ENCODE results near the gene PKD1.

Gene PKD1

DNA sequence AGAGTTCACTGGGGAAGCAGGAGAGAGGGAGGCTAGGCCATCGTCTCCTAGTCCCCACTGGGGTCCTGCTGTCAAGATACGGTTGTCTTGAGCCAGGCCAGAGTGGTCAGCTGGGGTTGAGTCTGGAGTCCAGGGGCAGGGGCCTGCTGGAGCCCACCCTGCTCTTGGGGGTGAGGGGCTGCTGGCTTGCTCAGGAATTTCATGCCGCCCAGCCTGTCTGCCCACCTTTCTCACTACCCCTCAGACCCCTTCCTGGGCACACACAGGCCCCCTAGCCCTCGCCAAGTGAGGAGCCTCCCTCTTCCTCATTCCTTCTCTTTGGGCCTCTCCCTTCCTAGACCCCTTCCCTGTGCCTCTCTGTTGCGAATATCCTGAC, 21.1 kb upstream of the PKD1 start:
- H3K4me3 ChIP-seq (ENCODE audit: low read depth, low read length) = peak overlapping the region; percentile 94
- TF ChIP-seq POLR2A (IDR thresholded peaks at IDR 0.05; ENCODE audit: extremely low read depth, insufficient read length) = no peak
- no peak for TF ChIP-seq MAX (IDR thresholded peaks at IDR 0.05; ENCODE audit: low read depth, low read length)
- TF ChIP-seq, protein P1, sequence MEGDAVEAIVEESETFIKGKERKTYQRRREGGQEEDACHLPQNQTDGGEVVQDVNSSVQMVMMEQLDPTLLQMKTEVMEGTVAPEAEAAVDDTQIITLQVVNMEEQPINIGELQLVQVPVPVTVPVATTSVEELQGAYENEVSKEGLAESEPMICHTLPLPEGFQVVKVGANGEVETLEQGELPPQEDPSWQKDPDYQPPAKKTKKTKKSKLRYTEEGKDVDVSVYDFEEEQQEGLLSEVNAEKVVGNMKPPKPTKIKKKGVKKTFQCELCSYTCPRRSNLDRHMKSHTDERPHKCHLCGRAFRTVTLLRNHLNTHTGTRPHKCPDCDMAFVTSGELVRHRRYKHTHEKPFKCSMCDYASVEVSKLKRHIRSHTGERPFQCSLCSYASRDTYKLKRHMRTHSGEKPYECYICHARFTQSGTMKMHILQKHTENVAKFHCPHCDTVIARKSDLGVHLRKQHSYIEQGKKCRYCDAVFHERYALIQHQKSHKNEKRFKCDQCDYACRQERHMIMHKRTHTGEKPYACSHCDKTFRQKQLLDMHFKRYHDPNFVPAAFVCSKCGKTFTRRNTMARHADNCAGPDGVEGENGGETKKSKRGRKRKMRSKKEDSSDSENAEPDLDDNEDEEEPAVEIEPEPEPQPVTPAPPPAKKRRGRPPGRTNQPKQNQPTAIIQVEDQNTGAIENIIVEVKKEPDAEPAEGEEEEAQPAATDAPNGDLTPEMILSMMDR (IDR thresholded peaks at IDR 0.05; ENCODE audit: low read depth, low read length) = no peak
- no peak for TF ChIP-seq MYC (IDR thresholded peaks at IDR 0.05; ENCODE audit: low read depth, low read length)
- no peak for DNase-seq (ENCODE audit: low read depth)

- H3K4me3 ChIP-seq (ENCODE audit: low read depth, low read length) = peak overlapping the region; percentile 94
- DNase-seq (ENCODE audit: low read depth) = peak; percentile 63
- TF ChIP-seq MYC (IDR thresholded peaks at IDR 0.05; ENCODE audit: low read depth, low read length) (peak; percentile 39; the same call in 1 of the 2 replicates), MAX (IDR thresholded peaks at IDR 0.05; ENCODE audit: low read depth, low read length) (no peak)
These were observed 20.5 kb upstream of the PKD1 start for GRCh38 chr16:2155977-2156848.

- TF ChIP-seq, protein P1 (IDR thresholded peaks at IDR 0.05; ENCODE audit: low read depth, low read length) = no peak
- peak; percentile 100 for TF ChIP-seq POLR2A (IDR thresholded peaks at IDR 0.05; ENCODE audit: extremely low read depth, insufficient read length)
- TF ChIP-seq MAX (IDR thresholded peaks at IDR 0.05; ENCODE audit: low read depth, low read length) = peak; percentile 94
- TF ChIP-seq MYC (IDR thresholded peaks at IDR 0.05; ENCODE audit: low read depth, low read length) = peak; percentile 97
- H3K4me3 ChIP-seq (ENCODE audit: low read depth, low read length) = peak within 1 kb of the TSS; percentile 100
- peak; percentile 100 for DNase-seq (ENCODE audit: low read depth)
These were observed 19.6 kb upstream of the PKD1 start, which contains the start of gene TRAF7 for GRCh38 chr16:2155091-2155950. Gene TRAF7, plus strand, starts transcription at chr16:2155782. Its CDS starts 8,139 bp downstream, at chr16:2163921.

DNA sequence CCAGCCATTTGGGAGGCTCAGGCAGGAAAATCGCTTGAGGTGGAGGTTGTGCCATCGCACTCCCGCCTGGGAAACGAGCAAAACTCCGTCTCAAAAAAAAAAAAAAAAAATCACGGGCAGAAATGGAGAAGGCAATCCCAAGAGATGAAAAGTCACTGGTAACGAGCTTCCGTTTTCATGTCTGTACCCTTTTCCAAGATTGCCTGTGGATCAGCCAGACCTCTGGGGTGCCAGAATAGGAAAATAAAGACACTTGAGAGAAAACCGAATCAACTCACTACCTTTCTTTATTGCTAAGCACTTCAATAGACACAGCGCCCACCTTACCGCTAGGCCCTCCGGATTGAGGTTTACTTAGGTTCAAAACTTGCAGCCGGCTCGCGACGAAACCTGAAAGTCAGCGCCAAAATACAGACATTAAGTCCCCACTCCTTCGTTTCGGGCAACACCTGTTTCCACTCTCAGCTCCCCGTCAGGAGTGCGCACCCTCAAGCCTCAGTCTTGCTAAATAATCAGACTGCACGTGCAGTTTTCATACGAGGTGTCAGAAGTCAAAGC, 18.9 kb upstream of the PKD1 start:
- H3K4me3 ChIP-seq (ENCODE audit: low read depth, low read length) = peak overlapping the region; percentile 100
- DNase-seq (ENCODE audit: low read depth) = no peak
- TF ChIP-seq MYC (IDR thresholded peaks at IDR 0.05; ENCODE audit: low read depth, low read length) (no peak), POLR2A (IDR thresholded peaks at IDR 0.05; ENCODE audit: extremely low read depth, insufficient read length) (no peak), MAX (IDR thresholded peaks at IDR 0.05; ENCODE audit: low read depth, low read length) (no peak)
- TF ChIP-seq, protein P1 (IDR thresholded peaks at IDR 0.05; ENCODE audit: low read depth, low read length) = no peak

- DNase-seq (ENCODE audit: low read depth) = peak; percentile 45
- TF ChIP-seq MYC (IDR thresholded peaks at IDR 0.05; ENCODE audit: low read depth, low read length) = peak; percentile 40; the same call in 1 of the 2 replicates
- TF ChIP-seq, protein P1 (IDR thresholded peaks at IDR 0.05; ENCODE audit: low read depth, low read length) = no peak
- H3K4me3 ChIP-seq (ENCODE audit: low read depth, low read length) = peak overlapping the region; percentile 100
These were observed 17.2 kb upstream of the PKD1 start for GRCh38 chr16:2152695-2153506.

Measured in NB4 (cell line).